ACC112 (cell line): ENCODE results near the gene PEX11G.
"Not testable (repeated sequence)": the region's sequence is repeated elsewhere in the genome, so short reads cannot be mapped to it uniquely, and the experiment has no call there.

ENCODE experiments used
- H2AFZ ChIP-seq: fragments of 200-600 bp; sonication (generic); one replicate; pipeline ENCODE4 v1.6.0; 2017; ENCODE audit warnings: antibody characterized with exemption, low read length; ENCODE audit not compliant: unreplicated experiment
- H3K27ac ChIP-seq: fragments of 200-600 bp; sonication (generic); 2 replicates; pipeline ENCODE4 v1.5.1; 2014; ENCODE audit warnings: low read depth, mild to moderate bottlenecking, antibody characterized with exemption, low read length, moderate library complexity
- H3K27me3 ChIP-seq: fragments of 200-600 bp; sonication (generic); 2 replicates; pipeline ENCODE4 v1.6.1; 2014; ENCODE audit warnings: mild to moderate bottlenecking, antibody characterized with exemption, low read length, moderate library complexity, mixed read lengths; ENCODE audit not compliant: insufficient read depth
- H3K36me3 ChIP-seq: fragments of 200-600 bp; sonication (generic); 2 replicates; pipeline ENCODE4 v1.6.1; 2016; ENCODE audit warnings: mild to moderate bottlenecking, antibody characterized with exemption, low read length, moderate library complexity, mixed read lengths; ENCODE audit not compliant: insufficient read depth
- H3K4me1 ChIP-seq: fragments of 200-600 bp; sonication (generic); one replicate; pipeline ENCODE4 v1.6.1; 2016; ENCODE audit warnings: low read length, mixed read lengths; ENCODE audit not compliant: insufficient read depth, unreplicated experiment, control insufficient read depth
- H3K4me3 ChIP-seq: fragments of 200-600 bp; sonication (generic); 2 replicates; pipeline ENCODE4 v1.5.1; 2014; ENCODE audit warnings: mild to moderate bottlenecking, low read depth, low read length
- H3K79me2 ChIP-seq: fragments of 200-600 bp; sonication (generic); one replicate; pipeline ENCODE4 v1.6.0; 2016; ENCODE audit warnings: low read length; ENCODE audit not compliant: control insufficient read depth, unreplicated experiment, insufficient read depth

PEX11G gene

GRCh38 chr19:7444042-7444441, 44.8 kb downstream of the PEX11G start:
- Histone ChIP-seq H3K27ac (no peak overlapping the region), H3K36me3 (no peaks in the 10 kb centered on the region), H3K79me2 (no peaks in the 10 kb centered on the region), H3K4me1 (no peaks in the 10 kb centered on the region), H3K27me3 (no peaks in the 10 kb centered on the region), H2AFZ (no peak overlapping the region), H3K4me3 (no peak overlapping the region)

GRCh38 chr19:7442423-7442822, 46.4 kb downstream of the PEX11G start:
- H2AFZ ChIP-seq, result no peak overlapping the region
- no peaks in the 10 kb centered on the region for H3K36me3 ChIP-seq
- H3K27me3 ChIP-seq, result no peaks in the 10 kb centered on the region
- H3K27ac ChIP-seq, result no peak overlapping the region
- no peaks in the 10 kb centered on the region for H3K4me1 ChIP-seq
- H3K4me3 ChIP-seq, result no peak overlapping the region
- H3K79me2 ChIP-seq, result no peaks in the 10 kb centered on the region

DNA sequence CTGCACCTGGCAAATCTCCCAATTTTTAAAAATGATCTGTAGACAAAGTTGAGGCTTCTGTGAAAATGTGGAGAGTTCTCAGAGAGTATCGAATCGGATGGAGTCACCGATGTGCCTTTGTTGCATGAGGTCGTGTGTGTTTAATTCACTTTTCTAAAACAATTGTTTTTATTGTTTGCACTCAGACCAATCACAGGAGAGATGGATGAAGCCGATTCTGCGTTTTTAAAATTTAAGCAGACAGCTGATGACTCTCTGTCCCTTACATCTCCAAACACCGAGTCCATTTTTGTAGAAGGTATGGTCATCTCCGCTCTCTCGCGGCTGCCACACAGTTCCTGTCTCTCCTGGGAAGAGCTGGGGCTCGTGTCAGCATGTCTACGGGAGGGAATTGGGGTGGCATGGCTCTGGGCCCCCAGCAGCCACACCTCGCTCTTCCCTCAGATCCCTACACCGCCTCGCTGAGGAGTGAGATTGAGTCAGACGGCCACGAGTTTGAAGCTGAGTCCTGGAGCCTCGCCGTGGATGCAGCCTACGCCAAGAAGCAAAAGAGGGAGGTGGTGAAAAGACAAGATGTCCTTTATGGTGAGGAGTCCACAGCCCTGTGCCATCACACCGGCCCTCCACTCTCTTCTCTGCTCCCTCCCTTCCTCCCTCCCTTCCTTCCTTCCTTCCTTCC, 47.2 kb downstream of the PEX11G start:
- no peak overlapping the region for H3K27ac ChIP-seq
- H2AFZ ChIP-seq, result no peak overlapping the region
- no peaks in the 10 kb centered on the region for H3K4me1 ChIP-seq
- H3K79me2 ChIP-seq, result no peaks in the 10 kb centered on the region
- no peaks in the 10 kb centered on the region for H3K27me3 ChIP-seq
- no peaks in the 10 kb centered on the region for H3K36me3 ChIP-seq
- H3K4me3 ChIP-seq, result no peak overlapping the region

- Histone ChIP-seq H3K4me3 (no peak overlapping the region), H3K4me1 (no peaks in the 10 kb centered on the region), H3K27me3 (no peaks in the 10 kb centered on the region), H3K36me3 (no peaks in the 10 kb centered on the region), H2AFZ (no peak overlapping the region), H3K79me2 (no peaks in the 10 kb centered on the region), H3K27ac (no peak overlapping the region)
Observed at GRCh38 chr19:7440188-7440975, 48.5 kb downstream of the PEX11G start.

DNA sequence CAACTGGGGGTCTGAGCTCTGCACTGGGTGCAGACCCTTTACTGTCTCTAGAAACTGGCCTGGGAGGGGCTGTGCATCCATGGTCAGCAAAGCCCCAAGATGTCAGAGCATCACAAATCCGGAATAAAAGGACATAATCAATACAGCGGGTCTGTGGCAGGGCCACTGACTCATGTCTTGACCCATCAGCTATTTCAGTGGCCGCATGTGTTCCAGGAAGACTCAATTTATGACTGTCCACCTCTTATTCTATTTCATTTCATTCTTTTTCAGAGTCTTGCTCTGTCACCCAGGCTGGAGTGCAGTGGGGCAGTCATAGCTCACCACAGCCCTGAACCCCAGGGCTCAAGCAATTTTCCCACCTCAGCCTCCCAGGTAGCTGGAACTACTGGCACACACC, 53.2 kb downstream of the PEX11G start:
- Histone ChIP-seq H3K4me3 (no peak overlapping the region), H3K4me1 (no peaks in the 10 kb centered on the region), H3K27ac (no peak overlapping the region), H2AFZ (no peak overlapping the region), H3K27me3 (no peaks in the 10 kb centered on the region), H3K36me3 (no peaks in the 10 kb centered on the region), H3K79me2 (no peaks in the 10 kb centered on the region)

DNA sequence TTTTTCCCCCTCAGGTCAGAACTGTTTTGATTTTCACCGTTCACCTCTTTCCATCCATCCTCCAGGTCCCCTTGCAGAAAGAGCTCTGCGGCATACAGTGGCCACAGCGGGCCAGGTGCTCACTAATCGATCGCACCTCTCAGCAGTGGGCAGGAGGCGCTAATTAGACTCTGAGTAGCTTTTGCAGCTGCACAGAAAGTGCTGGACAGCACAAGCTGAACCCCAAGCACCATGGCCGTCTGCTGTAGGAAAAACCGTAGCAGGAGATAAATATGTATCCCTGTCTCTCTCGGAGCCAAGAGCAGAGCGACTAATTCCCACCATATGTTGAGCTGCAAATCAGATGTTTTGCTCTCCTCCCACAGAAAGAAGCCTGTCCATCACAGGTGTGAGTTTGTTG, 54.4 kb downstream of the PEX11G start:
- Histone ChIP-seq H3K27me3 (no peaks in the 10 kb centered on the region), H3K79me2 (no peaks in the 10 kb centered on the region), H3K36me3 (no peaks in the 10 kb centered on the region), H3K4me1 (no peaks in the 10 kb centered on the region), H2AFZ (no peak overlapping the region), H3K4me3 (no peak overlapping the region), H3K27ac (no peak overlapping the region)

DNA sequence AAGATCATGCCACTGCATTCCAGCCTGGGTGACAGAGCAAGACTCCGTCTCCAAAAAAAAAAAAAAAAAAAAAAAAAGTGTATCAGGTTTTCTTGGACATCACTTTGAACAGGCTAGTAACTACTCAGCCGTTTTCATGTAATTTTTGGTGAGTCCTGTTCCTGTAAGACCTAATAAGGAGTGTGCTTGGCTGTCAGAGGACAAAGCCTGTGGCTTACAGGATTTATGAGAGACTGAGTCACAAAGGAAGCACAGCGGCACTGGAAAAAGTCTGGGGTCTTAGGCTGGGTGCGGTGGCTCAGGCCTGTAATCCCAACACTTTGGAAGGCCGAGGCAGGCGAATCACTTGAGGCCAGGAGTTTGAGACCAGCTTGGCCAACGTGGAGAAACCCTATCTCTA, 55.4 kb downstream of the PEX11G start:
- H3K79me2 ChIP-seq, H2AFZ ChIP-seq, H3K27me3 ChIP-seq, H3K27ac ChIP-seq, H3K4me3 ChIP-seq, H3K4me1 ChIP-seq, H3K36me3 ChIP-seq: not testable (repeated sequence)

DNA sequence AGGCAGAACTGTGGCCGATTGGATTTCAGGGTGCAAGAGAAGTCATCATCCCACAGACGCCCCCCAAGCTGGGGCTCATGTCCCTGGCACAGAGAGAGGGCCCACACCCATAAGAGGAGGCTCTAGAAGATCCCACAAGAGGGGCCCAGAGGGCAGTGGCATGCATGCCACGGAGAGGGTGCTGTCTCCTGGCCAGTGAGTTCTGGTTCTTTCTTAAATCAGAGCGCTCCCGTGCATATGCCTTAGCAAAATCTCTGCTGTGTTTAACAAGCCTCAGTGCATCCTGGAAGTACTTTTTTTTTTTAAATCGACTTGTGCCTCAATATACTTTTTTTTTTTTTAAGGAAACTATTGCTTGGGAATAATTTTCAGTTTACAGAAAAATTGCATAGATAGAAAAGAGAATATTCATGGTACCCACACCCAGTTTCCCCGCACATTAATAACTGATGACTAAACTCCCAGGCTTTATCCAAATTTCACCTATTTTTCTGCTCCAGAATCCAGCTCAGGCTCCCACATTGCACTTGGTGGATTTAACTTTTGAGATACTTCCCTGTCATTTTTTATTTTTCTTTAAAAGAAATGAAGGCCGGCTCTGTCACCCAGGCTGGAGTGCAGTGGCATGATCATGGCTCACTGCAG, 59.1 kb downstream of the PEX11G start:
- Histone ChIP-seq H2AFZ (no peak overlapping the region), H3K36me3 (no peaks in the 10 kb centered on the region), H3K4me1 (no peaks in the 10 kb centered on the region), H3K79me2 (no peaks in the 10 kb centered on the region), H3K4me3 (no peak overlapping the region), H3K27ac (no peak overlapping the region), H3K27me3 (no peaks in the 10 kb centered on the region)

DNA sequence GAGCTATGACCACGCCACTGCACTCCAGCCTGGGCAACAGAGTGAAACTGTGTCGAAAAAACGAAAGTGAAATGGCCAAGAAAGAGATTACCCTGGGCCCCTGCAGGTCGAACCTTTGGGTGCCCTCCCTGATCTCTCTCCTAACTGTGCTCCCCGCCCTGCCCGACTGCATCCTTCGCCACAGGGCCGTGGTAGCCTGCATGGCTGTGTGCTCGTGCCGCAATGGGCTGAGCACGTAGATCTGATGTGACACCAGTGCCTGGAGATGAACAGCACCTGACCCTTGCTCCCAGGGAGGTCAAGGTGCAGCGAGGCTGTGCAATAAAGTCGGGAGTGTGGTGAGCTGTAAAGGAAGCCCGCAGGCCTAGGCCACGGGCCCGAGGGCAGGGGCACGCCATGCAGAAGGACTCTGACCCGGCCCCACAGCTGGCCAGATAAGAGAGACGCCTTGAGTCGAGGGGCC, 60.2 kb downstream of the PEX11G start:
- H3K36me3 ChIP-seq, result no peaks in the 10 kb centered on the region
- no peaks in the 10 kb centered on the region for H3K79me2 ChIP-seq
- H3K27me3 ChIP-seq, result no peaks in the 10 kb centered on the region
- no peak overlapping the region for H2AFZ ChIP-seq
- H3K4me1 ChIP-seq, result no peaks in the 10 kb centered on the region
- H3K4me3 ChIP-seq, result no peak overlapping the region
- H3K27ac ChIP-seq, result no peak overlapping the region

- no peaks in the 10 kb centered on the region for H3K36me3 ChIP-seq
- no peaks in the 10 kb centered on the region for H3K4me1 ChIP-seq
- no peaks in the 10 kb centered on the region for H3K79me2 ChIP-seq
Observed at GRCh38 chr19:7427944-7428343, 60.9 kb downstream of the PEX11G start.

GRCh38 chr19:7426986-7427385, 61.8 kb downstream of the PEX11G start:
- no peak overlapping the region for H3K4me3 ChIP-seq
- no peaks in the 10 kb centered on the region for H3K27me3 ChIP-seq
- no peaks in the 10 kb centered on the region for H3K79me2 ChIP-seq
- H3K4me1 ChIP-seq, result no peaks in the 10 kb centered on the region
- no peaks in the 10 kb centered on the region for H3K36me3 ChIP-seq
- no peak overlapping the region for H3K27ac ChIP-seq
- no peak overlapping the region for H2AFZ ChIP-seq

More at GRCh38 chr19:7427944-7428343, 60.9 kb downstream of the PEX11G start:
- Histone ChIP-seq H3K27me3 (no peaks in the 10 kb centered on the region), H2AFZ (no peak overlapping the region), H3K4me3 (no peak overlapping the region), H3K27ac (no peak overlapping the region)
